ENCODE data around the gene NUDT3. TPM values are rescaled to one million over a fixed set of nuclear protein-coding genes. Genes with fewer than 3 reads are reported as not detected.

Gene NUDT3
- total and polyA plus RNA-seq, 9 of the 15 experiments (the other 6 are each of a cell fraction or from before 2014, with no cell fraction given), result 5.4 to 81.2 (median 56.4) TPM

GRCh38 chr6:34305982-34306708, 86.3 kb downstream of the NUDT3 start (continued):
- TF ChIP-seq COPS2 (conservative IDR thresholded peaks at IDR 0.05) (no peak), CREB1 (IDR thresholded peaks at IDR 0.05) (peak; percentile 67), CREB1 (CRISPR knock-in tag; IDR thresholded peaks at IDR 0.05) (no peak), BRCA1 (IDR thresholded peaks at IDR 0.05) (no peak), BRCA1 (CRISPR knock-in tag; IDR thresholded peaks at IDR 0.05) (no peak), SAP30 (IDR thresholded peaks at IDR 0.05; ENCODE audit: borderline replicate concordance, insufficient read depth, low read depth, low read length, poor library complexity, severe bottlenecking) (no peak), DACH1 (IDR thresholded peaks at IDR 0.05; ENCODE audit: partially characterized antibody) (peak; percentile 36), SRF (CRISPR knock-in tag; IDR thresholded peaks at IDR 0.05) (no peak), ZMIZ1 (IDR thresholded peaks at IDR 0.05; ENCODE audit: low read depth in 2 of 2, low read length in 2 of 2) (peak in 1 of 2 experiments; percentile 94; a peak in 2 of 4 replicates), PHB2 (IDR thresholded peaks at IDR 0.05; ENCODE audit: low read depth) (peak; percentile 81), KLF16 (IDR thresholded peaks at IDR 0.05) (peak; percentile 79), MAFF (IDR thresholded peaks at IDR 0.05; ENCODE audit: low read length) (no peak), FOXK2 (conservative IDR thresholded peaks at IDR 0.05 in 1 of 2, IDR thresholded peaks at IDR 0.05 in 1 of 2; ENCODE audit: low read depth in 2 of 2) (peak; percentile 72 to 74; a peak in 3 of 4 replicates), PML (IDR thresholded peaks at IDR 0.05; ENCODE audit: low read length) (peak; percentile 91), ZNF592 (IDR thresholded peaks at IDR 0.05) (peak; percentile 94), UBTF (IDR thresholded peaks at IDR 0.05; ENCODE audit: borderline replicate concordance in 1 of 2, low read depth in 2 of 2, low read length in 2 of 2) (no peak)
